Dermis blood vessel endothelial cell (primary cell): Measurements from ENCODE around the gene LOX. TPM values are rescaled to one million over a fixed set of nuclear protein-coding genes. Genes with fewer than 3 reads are reported as not detected.

Experiments used
- DNase-seq: peaks from one replicate; pipeline ENCODE4 v3.0.0; 2010
- total RNA-seq: library from RNA; depleted of rRNA; stranded (reverse); fragments of >200 nt; gene quantifications from 2 replicates; pipeline ENCODE4 v1.2.3, GENCODE V29; 2014

Gene LOX
- total RNA-seq, 1 donor from 2014 or later, result 88.2 TPM

DNA sequence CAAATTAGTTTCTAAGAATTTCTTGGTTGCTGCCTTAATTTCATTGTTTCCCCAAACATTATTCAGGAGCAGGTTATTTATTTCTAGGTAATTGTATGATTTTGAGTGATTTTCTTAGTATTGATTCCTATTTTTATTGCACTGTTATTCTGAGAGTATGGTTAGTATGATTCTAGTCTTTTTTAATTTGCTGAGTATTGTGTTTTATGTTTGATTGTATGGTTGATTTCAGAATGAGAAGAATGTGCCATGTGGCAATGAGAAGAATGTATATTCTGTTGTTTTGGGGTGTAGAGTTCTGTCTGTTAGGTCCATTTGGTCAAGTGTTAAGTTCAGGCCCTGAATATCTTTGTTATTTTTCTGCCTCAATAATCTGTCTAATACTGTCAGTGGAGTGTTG is 27.1 kb downstream of the LOX start:
- DNase-seq, result no peak

DNA sequence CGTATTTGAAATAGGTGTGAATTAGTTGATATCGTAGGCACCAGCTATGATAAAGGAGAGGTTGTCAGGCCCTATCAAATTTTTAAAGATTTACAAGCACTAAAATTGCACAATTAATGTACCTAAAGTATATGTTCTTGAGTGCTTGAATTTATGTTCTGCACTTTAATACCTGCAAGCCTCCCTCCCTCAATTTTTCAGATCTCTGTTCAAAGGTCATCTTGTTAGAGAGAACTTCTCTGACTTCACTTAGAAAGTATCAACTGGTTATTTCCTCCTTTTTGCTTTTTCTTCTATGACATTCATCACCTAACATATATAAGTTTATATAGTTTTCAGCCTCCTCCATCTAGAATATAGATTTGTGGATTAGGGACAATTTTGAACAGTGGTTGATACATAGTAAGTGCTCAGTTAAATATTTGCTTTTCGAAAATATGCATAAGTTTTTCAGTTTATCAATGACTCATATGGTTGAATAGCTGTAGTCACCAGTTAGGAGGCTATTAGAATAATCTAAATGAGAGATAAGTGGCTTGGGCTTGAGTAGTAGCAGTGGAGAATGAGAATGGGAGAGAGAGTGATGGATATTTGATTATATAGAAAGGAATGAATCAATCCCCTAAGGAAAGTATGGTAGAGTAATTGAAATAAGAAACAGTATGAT is 37.3 kb downstream of the LOX start:
- DNase-seq, result no peak

DNA sequence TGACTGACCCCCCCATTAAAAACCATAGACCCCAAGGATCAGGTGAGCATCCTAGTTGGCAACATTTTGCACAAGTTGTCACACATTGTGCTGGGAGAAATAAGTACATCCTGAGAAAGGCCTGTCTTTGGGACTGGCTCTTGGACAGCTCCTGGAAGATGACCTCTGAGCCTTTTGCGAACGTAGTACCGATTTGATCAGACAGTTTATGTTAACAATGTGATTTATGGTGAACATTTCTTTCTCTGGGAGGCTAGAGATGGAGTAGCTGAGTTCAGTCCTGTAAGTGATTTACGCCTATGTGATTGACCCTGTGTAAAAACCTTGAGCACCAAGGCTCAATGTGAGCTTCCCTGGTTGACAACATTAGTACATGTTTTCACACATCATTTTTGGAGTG is 41.7 kb downstream of the LOX start:
- no peak for DNase-seq

DNA sequence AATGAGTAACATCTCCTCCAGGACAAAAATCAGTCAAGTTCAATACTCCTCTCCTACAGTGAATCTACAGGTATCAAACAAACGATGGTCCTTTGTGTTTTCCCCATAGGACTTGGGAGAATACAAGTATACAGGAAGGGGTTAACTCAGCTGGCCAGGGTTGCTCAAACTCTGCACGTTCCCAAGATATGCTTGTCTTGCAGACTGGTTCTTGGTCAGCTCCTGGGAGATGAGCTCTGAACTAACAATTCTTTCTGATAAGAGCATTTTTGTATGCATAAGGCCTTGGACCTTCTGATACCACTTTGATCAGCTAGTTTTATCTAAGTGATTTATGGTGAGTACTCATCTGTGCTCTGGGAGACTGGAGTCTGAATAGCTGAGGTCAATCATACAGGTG is 42.1 kb downstream of the LOX start:
- no peak for DNase-seq

DNA sequence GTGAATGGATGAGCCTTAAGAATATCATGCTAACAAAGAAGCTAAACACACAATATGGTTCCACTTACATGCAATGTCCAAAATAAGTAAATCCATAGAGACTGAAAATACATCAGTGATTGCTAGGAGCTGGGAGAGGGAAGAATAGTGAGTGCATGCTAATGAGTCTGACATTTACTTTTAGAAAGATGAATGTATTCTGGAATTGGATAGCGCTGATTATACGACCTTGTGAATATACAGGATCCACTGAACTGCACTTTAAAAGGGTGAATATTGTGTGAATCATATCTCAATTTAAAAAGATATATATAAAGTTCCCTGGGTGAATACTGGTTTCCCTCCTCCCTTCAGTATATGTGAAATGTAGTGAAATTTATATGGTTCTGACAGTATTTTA is 46.2 kb downstream of the LOX start:
- no peak for DNase-seq

DNA sequence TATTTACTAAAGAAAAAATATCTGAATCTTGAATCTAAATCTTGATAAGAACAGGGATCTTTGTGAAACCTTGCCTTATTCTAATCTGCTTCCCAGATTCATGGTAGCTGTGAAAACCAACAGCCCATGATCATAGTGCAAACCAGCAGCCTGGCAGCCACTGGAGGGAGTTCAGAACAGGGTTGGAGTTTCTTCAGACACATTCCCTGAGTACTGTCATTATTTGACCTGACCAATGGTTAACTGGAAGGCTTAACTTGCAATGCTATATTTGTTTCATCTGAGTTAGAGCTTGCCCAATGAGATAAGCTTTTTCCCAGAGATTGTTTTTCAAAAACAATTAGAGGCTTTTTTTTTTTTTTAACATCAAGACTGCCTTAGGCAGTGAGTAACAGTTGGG is 47.8 kb downstream of the LOX start:
- no peak for DNase-seq

DNA sequence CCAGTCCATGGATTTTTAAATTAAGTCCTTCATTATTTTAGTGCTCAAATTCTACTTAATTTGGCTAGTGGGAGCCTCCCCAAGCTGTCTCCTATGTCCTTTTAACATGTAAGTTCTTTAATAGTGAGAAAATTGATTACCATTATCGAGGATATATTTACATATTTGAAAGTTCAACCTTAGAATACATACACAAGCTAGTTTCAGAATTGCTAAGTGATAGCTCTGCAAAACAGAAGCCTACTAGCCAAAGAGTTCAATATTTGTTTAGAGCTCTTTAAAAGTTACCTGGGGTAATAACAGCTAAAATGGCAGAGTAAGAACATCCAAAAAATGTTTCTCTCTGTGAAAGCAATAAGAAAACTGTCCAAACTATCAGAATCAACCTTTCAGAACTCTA is 48.2 kb downstream of the LOX start:
- no peak for DNase-seq

DNA sequence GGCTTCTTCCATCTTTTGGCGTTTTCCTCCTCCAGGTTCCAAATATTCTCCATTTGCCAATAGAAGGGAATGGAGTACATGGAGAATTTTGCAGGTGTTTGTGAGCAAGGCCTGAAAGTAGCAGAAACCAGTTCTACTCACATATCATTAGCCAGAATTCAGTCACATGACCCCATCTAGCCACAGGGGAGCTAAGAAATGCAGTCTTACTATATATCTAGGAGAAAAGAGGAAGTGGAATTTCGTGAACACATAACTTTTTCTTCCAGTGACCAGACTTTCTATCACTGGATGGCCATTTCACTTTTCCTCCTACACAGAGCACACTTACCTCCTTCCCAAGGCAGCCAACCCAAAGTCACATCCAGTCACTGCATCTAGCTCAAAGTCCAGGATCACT is 55.1 kb downstream of the LOX start:
- no peak for DNase-seq

DNA sequence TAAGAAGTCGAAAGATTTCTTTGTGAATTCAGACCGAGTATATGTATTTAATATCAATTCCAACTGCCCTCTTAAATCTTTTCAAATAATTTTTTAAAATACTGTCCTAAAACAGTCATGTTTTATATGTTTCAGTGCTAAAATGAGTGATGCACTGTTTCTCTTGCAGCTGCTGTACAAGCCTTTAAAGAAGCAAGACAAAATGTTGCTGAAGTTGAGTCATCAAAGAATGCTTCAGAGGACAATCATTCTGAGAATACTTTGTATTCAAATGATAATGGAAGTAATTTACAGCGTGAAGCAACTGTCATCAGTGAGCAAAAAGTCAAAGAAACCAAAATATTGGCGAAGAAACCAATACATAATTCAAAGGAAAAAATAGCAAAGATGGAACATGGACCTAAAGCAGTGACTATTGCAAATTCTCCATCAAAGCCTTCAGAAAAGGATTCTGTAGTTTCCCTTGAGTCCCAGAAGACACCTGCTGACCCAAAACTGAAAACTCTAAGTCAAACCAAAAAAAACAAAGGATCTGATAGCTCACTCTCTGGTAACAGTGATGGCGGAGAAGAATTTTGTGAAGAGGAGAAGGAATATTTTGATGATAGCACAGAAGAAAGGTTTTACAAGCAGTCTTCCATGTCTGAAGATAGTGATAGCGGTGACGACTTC is 58.0 kb downstream of the LOX start:
- DNase-seq, result no peak

DNA sequence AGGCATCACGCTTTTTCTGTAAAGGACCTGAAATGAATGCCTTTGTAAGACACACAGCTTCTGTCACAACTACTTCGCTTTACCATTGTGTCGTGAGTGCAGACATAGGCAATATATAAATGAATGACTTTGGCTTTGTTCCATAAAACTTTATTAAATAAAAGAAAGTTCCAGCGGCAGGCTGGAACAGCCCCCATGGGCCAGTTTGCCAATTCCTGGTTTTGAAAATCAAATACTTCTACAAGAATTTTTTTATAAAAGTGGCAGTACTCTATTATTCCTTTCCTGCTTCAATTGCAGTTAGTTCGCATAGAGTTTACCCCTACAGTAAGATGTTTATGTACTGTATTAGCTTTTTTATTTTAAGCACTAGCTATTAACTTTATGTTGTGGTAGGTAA is 62.6 kb downstream of the LOX start:
- DNase-seq, result peak; percentile 3

DNA sequence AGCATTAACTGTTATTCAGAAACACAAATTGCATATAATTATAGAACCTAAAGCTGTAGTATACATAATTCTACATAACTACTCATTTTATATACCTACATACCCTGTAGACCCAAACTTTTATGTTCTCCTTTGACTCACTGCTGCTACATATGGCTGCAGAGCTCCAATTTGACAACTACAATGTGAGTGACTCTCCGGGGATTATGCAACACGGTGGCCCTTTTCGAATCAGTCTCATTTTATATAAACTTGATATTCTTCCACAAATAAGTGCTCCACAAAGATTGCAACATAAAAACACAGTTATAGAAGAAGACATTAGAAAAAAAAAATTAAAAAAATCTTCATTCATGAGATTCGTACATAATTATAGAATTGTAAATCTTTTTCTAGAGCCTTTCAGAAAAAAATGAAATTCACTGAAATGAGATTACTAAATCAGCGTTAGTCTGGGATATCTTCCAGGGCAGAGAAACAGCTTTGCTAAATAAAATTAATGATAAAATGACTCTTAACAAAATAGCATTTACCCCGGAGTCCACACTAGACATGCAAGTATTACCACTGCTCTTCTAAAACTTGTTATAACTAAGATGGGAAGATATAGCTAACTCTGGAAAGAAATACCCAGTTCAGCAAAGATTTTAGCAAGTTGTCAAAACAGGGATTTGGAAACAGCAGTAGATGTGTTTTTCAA is 63.7 kb downstream of the LOX start:
- DNase-seq, result no peak

Other genes with a start within 250 kb of the LOX start
- gene FTMT, start 226.4 kb downstream of the LOX start, total RNA-seq, result not detected in 2 replicates
- 25.4 and 27.4 TPM in 2 replicates for gene SRFBP1, start 116.3 kb downstream of the LOX start, total RNA-seq
- 0.17 TPM in 1 of 2 replicates, not detected in the other for gene ZNF474, start 51.3 kb upstream of the LOX start, total RNA-seq
- 35.9 and 93.1 TPM in 2 replicates for gene SNCAIP, start 234.0 kb upstream of the LOX start, total RNA-seq